HG03460 (cell line): Measurements from ENCODE around the gene GATAD2A.
"Not testable (repeated sequence)": the region's sequence is repeated elsewhere in the genome, so short reads cannot be mapped to it uniquely, and the experiment has no call there.

Experiments used
- ATAC-seq: cut with Tn5 transposase; IDR thresholded peaks from one replicate; pipeline ENCODE4 v1.9.1; 2021; ENCODE audit not compliant: unreplicated experiment

GATAD2A gene

GRCh38 chr19:19387108-19387507 lies 18.4 kb upstream of the GATAD2A start:
- no peak for ATAC-seq

GRCh38 chr19:19388568-19389555 lies 16.6 kb upstream of the GATAD2A start:
- no peak for ATAC-seq

- not testable (repeated sequence) for ATAC-seq
Measured at GRCh38 chr19:19389683-19390082, 15.8 kb upstream of the GATAD2A start.

GRCh38 chr19:19394333-19394732 lies 11.1 kb upstream of the GATAD2A start:
- not testable (repeated sequence) for ATAC-seq

GRCh38 chr19:19399733-19400433 lies 5.6 kb upstream of the GATAD2A start:
- ATAC-seq: no peak

GRCh38 chr19:19402656-19403372 lies 2.7 kb upstream of the GATAD2A start:
- no peak for ATAC-seq

GRCh38 chr19:19403373-19403901 lies 2.0 kb upstream of the GATAD2A start:
- ATAC-seq: no peak

- no peak for ATAC-seq
Measured at GRCh38 chr19:19405971-19406877, 749 bp downstream of the GATAD2A start.

GRCh38 chr19:19406878-19407632 lies 1.6 kb downstream of the GATAD2A start:
- no peak for ATAC-seq

- ATAC-seq: no peak
Measured at GRCh38 chr19:19407633-19407930, 2.1 kb downstream of the GATAD2A start.

GRCh38 chr19:19409205-19409604 lies 3.7 kb downstream of the GATAD2A start:
- no peak for ATAC-seq

- ATAC-seq: no peak
Measured at GRCh38 chr19:19409631-19410030, 4.2 kb downstream of the GATAD2A start.

- ATAC-seq: no peak
Measured at GRCh38 chr19:19410553-19411550, 5.4 kb downstream of the GATAD2A start.

GRCh38 chr19:19416280-19416679 lies 10.8 kb downstream of the GATAD2A start:
- ATAC-seq: no peak

GRCh38 chr19:19417046-19417445 lies 11.6 kb downstream of the GATAD2A start:
- no peak for ATAC-seq

- ATAC-seq: no peak
Measured at GRCh38 chr19:19417628-19418245, 12.3 kb downstream of the GATAD2A start.

GRCh38 chr19:19418555-19419260 lies 13.2 kb downstream of the GATAD2A start:
- ATAC-seq: no peak
